MCF 10A (cell line): ENCODE measurements around the gene LTB. TPM values are rescaled to one million over a fixed set of nuclear protein-coding genes. Genes with fewer than 3 reads are reported as not detected.

Experiments used
- BruUV-seq: library from RNA; stranded (reverse); fragments of 400-500 nt; replicated peaks from 2 replicates; lab custom pipeline; 2021; lab: Mats Ljungman, UMichigan
- CTCF ChIA-PET: fragments of 300-600 bp; sonication (Branson Sonifier 250); formaldehyde crosslinking; extraction: SDS; loops from one replicate; lab custom pipeline; 2021; ENCODE audit warnings: antibody characterized with exemption, inconsistent platforms; lab: Yijun Ruan, JAX
- POLR2A ChIA-PET: fragments of 300-600, 350-650 bp; sonication (Branson Sonifier 250); formaldehyde crosslinking; extraction: SDS; loops from one replicate; lab custom pipeline; 2020; ENCODE audit warnings: antibody characterized with exemption, inconsistent platforms; lab: Yijun Ruan, JAX
- DNase-seq: peaks from one replicate; pipeline ENCODE4 v3.0.0-alpha.2; 2018; ENCODE audit not compliant: unreplicated experiment
- H3K27ac Mint-ChIP-seq: one replicate; pipeline ENCODE4 v1.8.0; 2022; ENCODE audit warnings: mild to moderate bottlenecking, low read depth, mixed read lengths; ENCODE audit not compliant: unreplicated experiment
- H3K27me3 Mint-ChIP-seq: one replicate; pipeline ENCODE4 v1.8.0; 2022; ENCODE audit warnings: mixed read lengths; ENCODE audit not compliant: insufficient read depth, unreplicated experiment
- H3K36me3 Mint-ChIP-seq: one replicate; pipeline ENCODE4 v1.8.0; 2022; ENCODE audit warnings: mild to moderate bottlenecking, moderate library complexity, mixed read lengths; ENCODE audit not compliant: insufficient read depth, unreplicated experiment
- H3K4me1 Mint-ChIP-seq: one replicate; pipeline ENCODE4 v1.8.0; 2022; ENCODE audit warnings: mixed read lengths; ENCODE audit not compliant: insufficient read depth, unreplicated experiment
- H3K4me3 Mint-ChIP-seq: one replicate; pipeline ENCODE4 v1.8.0; 2022; ENCODE audit warnings: mild to moderate bottlenecking, moderate library complexity, mixed read lengths; ENCODE audit not compliant: unreplicated experiment
- H3K9me3 Mint-ChIP-seq: one replicate; pipeline ENCODE4 v1.8.0; 2022; ENCODE audit warnings: mixed read lengths; ENCODE audit not compliant: unreplicated experiment
- intact Hi-C: fragments of 100-400 bp; cut with micrococcal nuclease; formaldehyde crosslinking; loops from 2 replicates; pipeline ENCODE4 v1.14.1; 2022
- total RNA-seq: library from RNA; stranded (reverse); gene quantifications from 2 replicates; pipeline ENCODE4 v1.2.3, GENCODE V29; 2022
- TF ChIP-seq, protein P1 (sequence below): fragments of 200-600 bp; IDR thresholded peaks from one replicate; pipeline ENCODE4 v1.8.0; 2022; ENCODE audit warnings: antibody characterized with exemption, mild to moderate bottlenecking; ENCODE audit not compliant: unreplicated experiment

LTB gene
- total RNA-seq, 1 experiment from 2014 or later = 0.37 TPM

- TF ChIP-seq, protein P1, sequence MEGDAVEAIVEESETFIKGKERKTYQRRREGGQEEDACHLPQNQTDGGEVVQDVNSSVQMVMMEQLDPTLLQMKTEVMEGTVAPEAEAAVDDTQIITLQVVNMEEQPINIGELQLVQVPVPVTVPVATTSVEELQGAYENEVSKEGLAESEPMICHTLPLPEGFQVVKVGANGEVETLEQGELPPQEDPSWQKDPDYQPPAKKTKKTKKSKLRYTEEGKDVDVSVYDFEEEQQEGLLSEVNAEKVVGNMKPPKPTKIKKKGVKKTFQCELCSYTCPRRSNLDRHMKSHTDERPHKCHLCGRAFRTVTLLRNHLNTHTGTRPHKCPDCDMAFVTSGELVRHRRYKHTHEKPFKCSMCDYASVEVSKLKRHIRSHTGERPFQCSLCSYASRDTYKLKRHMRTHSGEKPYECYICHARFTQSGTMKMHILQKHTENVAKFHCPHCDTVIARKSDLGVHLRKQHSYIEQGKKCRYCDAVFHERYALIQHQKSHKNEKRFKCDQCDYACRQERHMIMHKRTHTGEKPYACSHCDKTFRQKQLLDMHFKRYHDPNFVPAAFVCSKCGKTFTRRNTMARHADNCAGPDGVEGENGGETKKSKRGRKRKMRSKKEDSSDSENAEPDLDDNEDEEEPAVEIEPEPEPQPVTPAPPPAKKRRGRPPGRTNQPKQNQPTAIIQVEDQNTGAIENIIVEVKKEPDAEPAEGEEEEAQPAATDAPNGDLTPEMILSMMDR = no peak
- Mint-ChIP-seq H3K4me3 (no peak overlapping the region), H3K9me3 (no peaks in the 10 kb centered on the region), H3K27me3 (no peaks in the 10 kb centered on the region), H3K4me1 (no peaks in the 10 kb centered on the region), H3K27ac (no peak overlapping the region), H3K36me3 (no peaks in the 10 kb centered on the region)
- intact Hi-C loops = no loop called here
- BruUV-seq = no TSS peak
- POLR2A ChIA-PET = interaction anchor here (0.6 to 1.2 kb wide), 2 partner anchors 11 to 119 kb away, joined by 3 read pairs; no protein-coding TSS in a partner anchor
- no peak for DNase-seq
- CTCF ChIA-PET = interaction anchor here (0.9 kb wide), 1 partner anchor 12 kb away, joined by 5 read pairs; no protein-coding TSS in a partner anchor
Observed at GRCh38 chr6:31610968-31611367, 28.7 kb upstream of the LTB start.

DNA sequence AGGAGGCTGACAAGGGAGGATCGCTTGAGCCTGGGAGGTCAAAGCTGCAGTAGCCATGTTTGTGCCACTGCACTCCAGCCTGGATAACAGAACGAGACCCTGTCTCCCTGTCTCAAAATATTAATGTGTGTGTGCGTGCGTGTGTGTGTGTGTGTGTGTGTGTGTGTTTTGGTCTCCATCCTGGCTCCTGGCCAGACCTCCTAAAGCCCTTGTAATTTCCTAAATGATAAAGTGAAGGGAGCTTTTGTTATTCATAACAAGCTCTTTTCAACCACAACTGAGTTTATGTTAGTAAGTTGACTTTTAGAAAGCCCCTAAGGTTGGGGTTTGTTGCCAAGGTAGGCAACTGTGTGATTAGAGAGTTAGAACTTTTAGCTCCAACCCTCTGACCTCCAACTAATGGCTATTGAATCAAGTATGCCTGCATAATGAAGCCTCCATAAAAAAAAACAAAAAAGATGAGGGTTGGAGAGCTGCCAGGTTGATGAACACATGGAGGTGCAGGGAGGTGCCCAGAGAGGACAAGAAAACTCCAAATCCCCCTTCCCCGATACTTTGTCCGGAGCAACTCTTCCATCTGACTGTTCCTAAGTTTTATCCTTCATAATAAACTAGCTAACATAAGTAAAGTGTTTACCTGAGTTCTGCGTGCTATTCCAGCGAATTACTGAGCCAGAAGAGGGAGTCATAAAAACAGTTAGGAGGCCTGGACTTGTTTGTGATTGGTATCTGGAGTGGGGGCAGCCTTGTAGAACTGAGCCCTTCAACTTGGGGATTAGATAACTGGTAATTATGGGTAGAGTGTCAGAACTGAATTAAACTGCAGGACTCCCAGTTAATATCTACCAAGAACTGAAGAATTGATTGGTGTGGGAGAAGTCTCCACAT, 27.5 kb upstream of the LTB start:
- Mint-ChIP-seq H3K4me3 (no peak overlapping the region), H3K4me1 (no peaks in the 10 kb centered on the region), H3K9me3 (no peaks in the 10 kb centered on the region), H3K27me3 (no peaks in the 10 kb centered on the region), H3K27ac (no peak overlapping the region), H3K36me3 (no peaks in the 10 kb centered on the region)
- TF ChIP-seq, protein P1 = no peak
- no peak for DNase-seq
- BruUV-seq = no TSS peak
- CTCF ChIA-PET = interaction anchor here (0.5 to 1.5 kb wide), 7 partner anchors 11 to 467 kb away, joined by 3 to 18 read pairs (median 3); partner anchors contain the start of gene ATP6V1G2
- POLR2A ChIA-PET = interaction anchor here (0.7 to 1.0 kb wide), 2 partner anchors 31 to 217 kb away, joined by 4 read pairs; no protein-coding TSS in a partner anchor
- intact Hi-C loops = no loop called here

GRCh38 chr6:31607317-31607716, 25.1 kb upstream of the LTB start:
- ChIA-PET POLR2A (no interaction called here), CTCF (interaction anchor here (1.5 kb wide), 1 partner anchor 8 kb away, joined by 4 read pairs; no protein-coding TSS in a partner anchor)
- Mint-ChIP-seq H3K4me3 (no peak overlapping the region), H3K27me3 (no peaks in the 10 kb centered on the region), H3K9me3 (no peaks in the 10 kb centered on the region), H3K27ac (no peak overlapping the region), H3K36me3 (no peaks in the 10 kb centered on the region), H3K4me1 (no peaks in the 10 kb centered on the region)
- intact Hi-C loops = no loop called here
- no peak for DNase-seq
- TF ChIP-seq, protein P1 = no peak
- no TSS peak for BruUV-seq

DNA sequence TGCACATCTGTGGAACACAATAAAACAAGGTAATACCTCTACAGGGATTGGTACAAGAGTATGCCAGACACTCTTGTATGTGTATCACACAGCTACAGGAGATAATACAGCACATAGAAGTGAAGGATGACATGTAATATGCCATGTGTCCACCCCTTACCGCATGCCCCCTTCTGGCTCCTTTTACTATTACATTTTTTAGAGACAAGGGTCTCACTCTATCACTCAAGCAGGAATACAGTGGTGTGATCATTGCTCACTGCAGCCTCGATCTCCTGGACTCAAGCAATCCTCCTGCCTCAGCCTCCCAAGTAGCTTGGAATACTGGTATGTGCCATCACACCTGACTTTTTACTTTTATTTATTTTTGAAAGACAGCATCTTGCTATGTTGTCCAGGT, 14.8 kb upstream of the LTB start:
- DNase-seq = peak; percentile 56

More for the DNA sequence above, 14.8 kb upstream of the LTB start:
- no peak overlapping the region for H3K27ac Mint-ChIP-seq
- TF ChIP-seq, protein P1 = peak; percentile 28
- CTCF ChIA-PET = interaction anchor here (0.9 to 10.3 kb wide), 11 partner anchors 15 to 104 kb away, joined by 3 to 215 read pairs (median 4); partner anchors contain the start of genes ATP6V1G2, DDX39B, LST1 and LTB
- intact Hi-C loops = loop anchor here (5.0 kb wide), 1 partner anchor 200 kb away; no protein-coding TSS in a partner anchor
- H3K36me3 Mint-ChIP-seq = no peaks in the 10 kb centered on the region
- BruUV-seq = no TSS peak
- no peaks in the 10 kb centered on the region for H3K9me3 Mint-ChIP-seq
- no peak overlapping the region for H3K4me3 Mint-ChIP-seq
- peaks cover 6% of the 10 kb centered on the region for H3K4me1 Mint-ChIP-seq
- POLR2A ChIA-PET = interaction anchor here (1.1 to 1.5 kb wide), 3 partner anchors 13 to 54 kb away, joined by 3 to 4 read pairs (median 4); no protein-coding TSS in a partner anchor
- no peaks in the 10 kb centered on the region for H3K27me3 Mint-ChIP-seq
